Heart left ventricle (tissue), 13 donors: ENCODE data around the gene ISLR2.

ENCODE experiments used
- POLR2A ChIP-seq, 2 donors: fragments of 450-650 bp; IDR thresholded peaks; one replicate each; pipeline ENCODE4 v1.6.1; 2017; ENCODE audit warnings: antibody characterized with exemption in 2 of 2, mild to moderate bottlenecking in 2 of 2, moderate library complexity in 2 of 2
- TF ChIP-seq, protein P1 (sequence below), 12 donors: fragments of 200-600 bp; sonication (generic) in 4 of 12; IDR thresholded peaks; one replicate each; pipeline versions ENCODE4 v1.5.0 to v1.8.0; 2018 to 2022; ENCODE audit warnings: antibody characterized with exemption in 12 of 12, mild to moderate bottlenecking in 5 of 12
- donor health status: ischemic (EF 13 %, LVEDD 7.1; RV severe dilation, severe dysfunction).
- donor health status: DM: no; HTN: yes; CAD: no.
- donor health status: DM: no; HTN: no; CAD: no.
- donor health status: ischemic (EF 25% LVEDD 6.9; RV normal size, moderate dysfunction).
- donor health status: ischemic (EF 25% LVEDD 5.7; RV mildly dilated, moderate dysfunction).
- donor health status: ischemic (EF 35%, LVEDD 5.7; RV mildly dilated, moderate dysfunction).
- donor health status: nonischemic (EF 11% LVEDD 7.7; RV severe dilation, severe dysfunction).
- donor health status: DM: yes; HTN: yes; CAD: no.
- donor health status: PGD.
- donor health status: ischemic (EF 29% LVEDD 5.4; RV normal size, mild dysfunction).
- donor health status: nonischemic (EF 23%, LVEDD 6.1; RV moderate dilation, normal function).

- TF ChIP-seq POLR2A (IDR thresholded peaks at IDR 0.05): no peak
- TF ChIP-seq, protein P1, sequence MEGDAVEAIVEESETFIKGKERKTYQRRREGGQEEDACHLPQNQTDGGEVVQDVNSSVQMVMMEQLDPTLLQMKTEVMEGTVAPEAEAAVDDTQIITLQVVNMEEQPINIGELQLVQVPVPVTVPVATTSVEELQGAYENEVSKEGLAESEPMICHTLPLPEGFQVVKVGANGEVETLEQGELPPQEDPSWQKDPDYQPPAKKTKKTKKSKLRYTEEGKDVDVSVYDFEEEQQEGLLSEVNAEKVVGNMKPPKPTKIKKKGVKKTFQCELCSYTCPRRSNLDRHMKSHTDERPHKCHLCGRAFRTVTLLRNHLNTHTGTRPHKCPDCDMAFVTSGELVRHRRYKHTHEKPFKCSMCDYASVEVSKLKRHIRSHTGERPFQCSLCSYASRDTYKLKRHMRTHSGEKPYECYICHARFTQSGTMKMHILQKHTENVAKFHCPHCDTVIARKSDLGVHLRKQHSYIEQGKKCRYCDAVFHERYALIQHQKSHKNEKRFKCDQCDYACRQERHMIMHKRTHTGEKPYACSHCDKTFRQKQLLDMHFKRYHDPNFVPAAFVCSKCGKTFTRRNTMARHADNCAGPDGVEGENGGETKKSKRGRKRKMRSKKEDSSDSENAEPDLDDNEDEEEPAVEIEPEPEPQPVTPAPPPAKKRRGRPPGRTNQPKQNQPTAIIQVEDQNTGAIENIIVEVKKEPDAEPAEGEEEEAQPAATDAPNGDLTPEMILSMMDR (IDR thresholded peaks at IDR 0.05): no peak
Observed at GRCh38 chr15:74184582-74185091, 54.3 kb downstream of the ISLR2 start.
